Measurements from ENCODE around the gene RASL10B. TPM values are rescaled to one million over a fixed set of nuclear protein-coding genes. Genes with fewer than 3 reads are reported as not detected.

Gene RASL10B
- total RNA-seq, 1 experiment from 2014 or later = 0.09 TPM

DNA sequence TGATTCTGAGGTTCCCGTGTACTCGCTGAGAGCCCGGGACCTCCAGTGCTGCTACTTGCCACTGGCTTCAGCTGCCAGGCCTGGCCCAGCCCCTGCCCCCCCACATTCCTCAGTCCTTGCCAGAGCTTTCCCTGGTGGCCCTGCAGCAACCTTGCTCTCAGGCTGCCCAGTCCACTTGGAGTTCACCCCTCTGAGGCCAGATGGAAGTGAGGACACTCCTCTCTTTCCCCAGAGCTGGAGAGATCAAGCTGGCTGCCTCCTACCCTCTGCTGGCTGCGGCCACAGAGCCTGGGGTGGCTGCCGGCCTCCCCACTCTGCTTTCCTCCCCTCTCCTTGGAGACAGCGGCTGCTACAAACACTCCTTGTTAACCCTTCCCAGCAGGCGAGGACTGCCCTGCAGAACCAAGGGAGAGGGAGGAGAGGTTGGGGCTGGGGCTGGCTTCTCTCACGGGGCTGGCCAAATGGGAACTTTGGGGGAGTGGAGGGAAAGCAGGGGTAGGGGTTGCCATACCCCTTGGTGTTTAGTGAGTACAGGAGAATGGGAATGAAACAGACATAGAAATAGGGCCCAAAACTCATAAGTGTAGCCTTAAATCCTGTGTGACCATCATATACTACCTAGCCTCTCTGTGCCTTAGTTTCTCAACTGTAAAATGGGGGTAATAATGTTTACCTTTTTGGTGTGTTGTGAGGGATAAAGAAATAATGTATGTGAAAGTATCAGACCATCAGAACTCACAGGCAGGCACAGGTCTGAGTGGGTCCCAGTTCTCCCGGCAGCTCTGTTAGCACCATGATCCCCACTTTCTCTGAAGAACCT, 21.7 kb downstream of the RASL10B start, which contains the start of gene GAS2L2:
TSS of gene GAS2L2 (minus strand) at position 295 of the 820 bp plus-strand sequence. CDS start 389 bp downstream, outside the sequence.
- BruUV-seq (replicated peaks) = no TSS peak
- ChIA-PET CTCF (interaction anchor here (0.7 to 30.0 kb wide), 3 partner anchors 9 to 56 kb away, joined by 4 to 684 read pairs (median 5); partner anchors contain the start of gene TAF15), POLR2A (no interaction called here)
- H3K4me1 Mint-ChIP-seq (ENCODE audit: insufficient read depth, unreplicated experiment) = peaks cover 5% of the 10 kb centered on the region
- intact Hi-C loops (cut with micrococcal nuclease) = no loop called here
- peaks cover 4% of the 10 kb centered on the region for H3K36me3 Mint-ChIP-seq (ENCODE audit: insufficient read depth, unreplicated experiment)
- H3K9me3 Mint-ChIP-seq (ENCODE audit: unreplicated experiment) = no peaks in the 10 kb centered on the region
- DNase-seq (ENCODE audit: unreplicated experiment) = no peak
- H3K27me3 Mint-ChIP-seq (ENCODE audit: insufficient read depth, unreplicated experiment) = no peaks in the 10 kb centered on the region
- H3K4me3 Mint-ChIP-seq (ENCODE audit: unreplicated experiment) = no peak within 1 kb of the TSS
- TF ChIP-seq, protein P1, sequence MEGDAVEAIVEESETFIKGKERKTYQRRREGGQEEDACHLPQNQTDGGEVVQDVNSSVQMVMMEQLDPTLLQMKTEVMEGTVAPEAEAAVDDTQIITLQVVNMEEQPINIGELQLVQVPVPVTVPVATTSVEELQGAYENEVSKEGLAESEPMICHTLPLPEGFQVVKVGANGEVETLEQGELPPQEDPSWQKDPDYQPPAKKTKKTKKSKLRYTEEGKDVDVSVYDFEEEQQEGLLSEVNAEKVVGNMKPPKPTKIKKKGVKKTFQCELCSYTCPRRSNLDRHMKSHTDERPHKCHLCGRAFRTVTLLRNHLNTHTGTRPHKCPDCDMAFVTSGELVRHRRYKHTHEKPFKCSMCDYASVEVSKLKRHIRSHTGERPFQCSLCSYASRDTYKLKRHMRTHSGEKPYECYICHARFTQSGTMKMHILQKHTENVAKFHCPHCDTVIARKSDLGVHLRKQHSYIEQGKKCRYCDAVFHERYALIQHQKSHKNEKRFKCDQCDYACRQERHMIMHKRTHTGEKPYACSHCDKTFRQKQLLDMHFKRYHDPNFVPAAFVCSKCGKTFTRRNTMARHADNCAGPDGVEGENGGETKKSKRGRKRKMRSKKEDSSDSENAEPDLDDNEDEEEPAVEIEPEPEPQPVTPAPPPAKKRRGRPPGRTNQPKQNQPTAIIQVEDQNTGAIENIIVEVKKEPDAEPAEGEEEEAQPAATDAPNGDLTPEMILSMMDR (IDR thresholded peaks at IDR 0.05; ENCODE audit: unreplicated experiment) = no peak
- H3K27ac Mint-ChIP-seq (ENCODE audit: low read depth, unreplicated experiment) = no peak within 1 kb of the TSS

DNA sequence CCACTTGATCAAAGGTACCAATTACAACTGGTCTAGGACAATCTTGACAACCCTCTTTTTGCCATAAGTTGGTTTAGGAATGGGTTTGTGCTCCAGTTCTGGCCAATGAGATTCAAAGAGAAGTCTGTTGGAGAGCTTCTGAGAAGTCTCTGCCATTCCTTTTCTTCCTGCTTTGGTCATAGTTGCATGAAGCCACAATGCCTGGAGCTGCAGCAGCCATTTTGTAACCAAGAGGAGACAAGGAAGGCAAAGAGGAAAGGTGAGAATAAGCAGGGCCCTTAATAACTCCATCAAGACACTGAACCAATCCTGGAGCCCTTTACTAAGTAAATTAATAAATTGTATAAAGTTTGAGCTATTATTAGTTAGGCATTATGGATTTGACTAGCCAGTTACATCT, 25.8 kb downstream of the RASL10B start:
- ChIA-PET POLR2A (interaction anchor here (1.1 to 2.0 kb wide), 4 partner anchors 10 to 52 kb away, joined by 3 to 7 read pairs (median 4); partner anchors contain the start of gene TAF15), CTCF (interaction anchor here (0.6 to 30.0 kb wide), 5 partner anchors 9 to 752 kb away, joined by 3 to 684 read pairs (median 6); partner anchors contain the start of gene TAF15)
- H3K4me1 Mint-ChIP-seq (ENCODE audit: insufficient read depth, unreplicated experiment) = no peaks in the 10 kb centered on the region
- no peak overlapping the region for H3K4me3 Mint-ChIP-seq (ENCODE audit: unreplicated experiment)
- H3K27me3 Mint-ChIP-seq (ENCODE audit: insufficient read depth, unreplicated experiment) = no peaks in the 10 kb centered on the region
- intact Hi-C loops (cut with micrococcal nuclease) = no loop called here
- H3K36me3 Mint-ChIP-seq (ENCODE audit: insufficient read depth, unreplicated experiment) = peaks cover 4% of the 10 kb centered on the region
- no TSS peak for BruUV-seq (replicated peaks)
- no peaks in the 10 kb centered on the region for H3K9me3 Mint-ChIP-seq (ENCODE audit: unreplicated experiment)
- H3K27ac Mint-ChIP-seq (ENCODE audit: low read depth, unreplicated experiment) = no peak overlapping the region
- TF ChIP-seq, protein P1 (IDR thresholded peaks at IDR 0.05; ENCODE audit: unreplicated experiment) = no peak
- no peak for DNase-seq (ENCODE audit: unreplicated experiment)

DNA sequence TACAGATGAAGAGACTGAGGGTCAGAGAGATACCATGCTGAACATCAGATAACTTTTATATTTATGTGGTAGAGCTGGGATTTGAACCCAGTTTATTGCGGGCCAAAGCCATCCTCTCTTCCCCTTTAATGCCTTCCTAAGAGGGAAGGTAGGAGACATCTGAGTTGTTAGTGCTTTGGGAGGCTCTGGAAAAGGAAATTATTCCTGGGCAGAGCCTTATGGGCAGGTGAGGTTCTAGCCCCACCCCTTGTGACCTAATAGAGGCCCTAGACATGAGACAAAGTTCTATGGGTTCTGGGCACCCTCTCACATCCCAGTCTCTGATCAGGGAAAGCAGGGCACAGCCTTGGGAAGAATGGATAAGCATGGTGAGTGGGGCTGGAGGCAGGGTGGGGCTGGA, 29.1 kb downstream of the RASL10B start, which contains the start of gene C17orf50:
TSS of gene C17orf50 (plus strand) at position 301 of the 400 bp plus-strand sequence. CDS start at position 356, 55 bp downstream.
- Mint-ChIP-seq H3K4me3 (ENCODE audit: unreplicated experiment) (no peak within 1 kb of the TSS), H3K27me3 (ENCODE audit: insufficient read depth, unreplicated experiment) (no peaks in the 10 kb centered on the region)
- CTCF ChIA-PET = interaction anchor here (3.5 to 30.0 kb wide), 2 partner anchors 12 to 48 kb away, joined by 23 to 684 read pairs; partner anchors contain the start of gene TAF15

More for the DNA sequence above, 29.1 kb downstream of the RASL10B start, which contains the start of gene C17orf50:
- intact Hi-C loops (cut with micrococcal nuclease) = no loop called here
- no peak for DNase-seq (ENCODE audit: unreplicated experiment)
- POLR2A ChIA-PET = interaction anchor here (3.4 kb wide), 1 partner anchor 47 kb away, joined by 20 read pairs; the partner anchor contains the start of gene TAF15
- H3K9me3 Mint-ChIP-seq (ENCODE audit: unreplicated experiment) = no peaks in the 10 kb centered on the region
- no peak within 1 kb of the TSS for H3K27ac Mint-ChIP-seq (ENCODE audit: low read depth, unreplicated experiment)
- H3K36me3 Mint-ChIP-seq (ENCODE audit: insufficient read depth, unreplicated experiment) = peaks cover 14% of the 10 kb centered on the region
- TF ChIP-seq, protein P1 (IDR thresholded peaks at IDR 0.05; ENCODE audit: unreplicated experiment) = no peak
- H3K4me1 Mint-ChIP-seq (ENCODE audit: insufficient read depth, unreplicated experiment) = peaks cover 13% of the 10 kb centered on the region
- no TSS peak for BruUV-seq (replicated peaks)

All from MCF 10A (cell line).